Right lobe of liver (tissue), 6 donors: Measurements from ENCODE around the gene ERMAP. TPM values are rescaled to one million over a fixed set of nuclear protein-coding genes. Genes with fewer than 3 reads are reported as not detected.
"Not testable (repeated sequence)": the region's sequence is repeated elsewhere in the genome, so short reads cannot be mapped to it uniquely, and the experiment has no call there.

ENCODE experiments used
- ATAC-seq, 4 donors: fragments of 200-7000 bp; cut with Tn5 transposase; one replicate each; pipeline ENCODE4 v1.9.1; 2020; ENCODE audit warnings: mild to moderate bottlenecking in 4 of 4, moderate library complexity in 4 of 4
- DNase-seq, 3 donors: peaks; one replicate each; pipeline ENCODE4 v3.0.0-alpha.2; 2020
- H3K27ac ChIP-seq, 3 donors: fragments of 200-600 bp; one replicate each; pipeline ENCODE4 v1.8.0; 2022
- H3K27me3 ChIP-seq, 2 donors: fragments of 200-600 bp; one replicate each; pipeline ENCODE4 v1.8.0; 2022
- H3K36me3 ChIP-seq, 4 donors: fragments of 200-600 bp; sonication (generic) in 1 of 4; one replicate each; pipeline versions ENCODE4 v1.5.1 to v1.8.0; 2017 to 2022; ENCODE audit warnings: control low read depth in 1 of 4
- H3K4me1 ChIP-seq, 4 donors: fragments of 200-600 bp; sonication (generic) in 1 of 4; one replicate each; pipeline versions ENCODE4 v1.5.1 to v1.8.0; 2017 to 2022; ENCODE audit warnings: control low read depth in 1 of 4
- H3K4me3 ChIP-seq, 3 donors: fragments of 200-600 bp; one replicate each; pipeline ENCODE4 v1.8.0; 2022
- H3K9me3 ChIP-seq, 4 donors: fragments of 200-600 bp; sonication (generic) in 1 of 4; one replicate each; pipeline versions ENCODE4 v1.5.1 to v1.8.0; 2017 to 2022; ENCODE audit warnings: control low read depth in 1 of 4
- CTCF ChIP-seq, 4 donors: fragments of 200-600 bp in 3 of 4; fragments of 450-650 bp in 1 of 4; IDR thresholded peaks; one replicate each; pipeline versions ENCODE4 v1.5.1 to v1.8.0; 2016 to 2022; ENCODE audit warnings: antibody characterized with exemption in 4 of 4, mild to moderate bottlenecking in 2 of 4
- POLR2A ChIP-seq: fragments of 450-650 bp; IDR thresholded peaks from one replicate; pipeline ENCODE4 v1.6.1; 2017; ENCODE audit warnings: antibody characterized with exemption, mild to moderate bottlenecking
- WGBS: methylation state at CpG from one replicate; pipeline ENCODE4 v1.1.6; 2018; ENCODE audit warnings: low coverage, low lambda C conversion rate; ENCODE audit not compliant: insufficient coverage; ENCODE audit errors: missing lambda C conversion rate; 5-methylcytosine and 5-hydroxymethylcytosine counted together
- intact Hi-C, 2 donors: fragments of 100-400 bp; cut with DNase I; formaldehyde crosslinking; loops; one replicate each; pipeline versions ENCODE4 v1.11.2 to v1.14.1; 2022
- total RNA-seq, 6 experiments: library from RNA; depleted of rRNA in 2 of 6; stranded (reverse); fragments of >200 nt in 2 of 6; fragmentation: NEBNext Ultra II Directional in 3 of 6; extraction: Animal tissue kit (Norgen Biotek cat#: 25700) in 3 of 6; gene quantifications; one replicate each; pipeline versions ENCODE4 v1.1.0 to v1.2.4, GENCODE V29; 2016 to 2023
- donor health status: DM: no; HTN: yes; CAD: no.
- donor health status: DM: no; HTN: no; CAD: no.
- donor health status: DM: no; HTN: no; CAD: no.
- donor health status: DM: no; HTN: yes; CAD: no.
- donor health status: DM: no; HTN: yes; CAD: no.

ERMAP gene
- total RNA-seq, 6 experiments from 2014 or later: 6.6 to 16.2 (median 13.9) TPM

DNA sequence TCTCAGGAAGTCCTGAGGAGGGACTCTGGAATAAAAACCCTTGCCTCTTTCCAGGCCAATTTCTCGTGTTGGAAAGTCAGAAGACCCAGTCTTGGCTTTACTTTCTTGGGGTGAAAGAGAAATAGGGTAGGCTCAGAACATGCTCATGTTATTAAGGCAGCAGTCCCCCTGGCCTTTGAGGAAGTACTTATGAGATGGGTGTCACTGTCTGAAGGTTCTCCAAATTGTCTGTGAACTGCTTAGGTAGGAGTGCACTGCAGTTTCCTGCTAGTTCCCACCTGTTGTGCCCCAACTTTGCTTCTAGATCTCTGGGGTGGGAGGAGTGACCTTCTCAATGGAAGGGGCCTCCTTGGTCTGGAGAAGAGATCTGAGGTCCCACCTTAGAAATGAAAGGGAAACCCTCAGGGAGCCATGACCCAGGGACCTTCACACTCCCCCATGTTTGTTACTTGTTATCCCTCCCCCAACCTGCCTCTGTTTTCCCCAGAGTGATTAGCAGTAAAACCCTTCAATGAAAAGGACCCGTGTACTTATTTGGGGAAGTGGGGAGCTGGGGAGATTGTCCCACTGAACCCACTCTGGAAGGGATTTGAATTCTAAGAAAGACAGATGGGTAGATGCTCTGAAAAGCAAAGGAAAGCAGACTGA is 35.2 kb downstream of the ERMAP start:
- Histone ChIP-seq H3K27me3 (no peaks in the 10 kb centered on the region), H3K27ac (no peak overlapping the region), H3K36me3 (peaks cover 0 to 13% (median 6%) of the 10 kb centered on the region in 4 donors), H3K4me3 (no peak overlapping the region), H3K9me3 (no peaks in the 10 kb centered on the region), H3K4me1 (peaks cover 0 to 16% (median 4%) of the 10 kb centered on the region in 4 donors)
- no peak for ATAC-seq
- TF ChIP-seq POLR2A (no peak), CTCF (IDR thresholded peaks at IDR 0.05) (no peak)
- no peak for DNase-seq
- intact Hi-C loops: no loop called here
- WGBS: 94% methylated on average over 2 of the region's 2 CpGs

DNA sequence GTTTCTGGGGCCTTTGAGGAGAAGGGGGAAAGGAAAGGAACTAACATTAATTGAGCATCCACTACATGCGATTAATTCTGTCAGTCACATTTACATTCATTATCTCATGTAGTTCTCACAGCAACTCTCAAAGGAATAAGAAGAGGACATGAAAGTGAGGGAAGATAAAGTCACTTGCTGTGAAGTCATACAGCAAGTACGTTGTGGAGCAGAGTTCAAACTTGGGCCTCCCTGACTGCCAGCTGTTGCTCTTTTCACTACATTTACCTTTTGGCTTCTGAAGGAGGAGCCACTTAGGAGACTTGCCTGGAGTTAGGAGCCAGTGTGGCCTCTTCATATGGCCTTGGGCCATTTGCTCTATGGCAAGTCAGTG is 35.7 kb downstream of the ERMAP start:
- peak in 3 of 4 donors; percentile 15 to 39 (median 19) for ATAC-seq
- Histone ChIP-seq H3K4me3 (no peak overlapping the region), H3K9me3 (no peaks in the 10 kb centered on the region), H3K27me3 (no peaks in the 10 kb centered on the region), H3K36me3 (peaks cover 0 to 13% (median 6%) of the 10 kb centered on the region in 4 donors), H3K4me1 (peaks cover 0 to 11% (median 2%) of the 10 kb centered on the region in 4 donors), H3K27ac (no peak overlapping the region)
- TF ChIP-seq CTCF (IDR thresholded peaks at IDR 0.05): no peak
- TF ChIP-seq POLR2A: no peak
- DNase-seq: no peak
- 50% methylated on average over 2 of the region's 2 CpGs for WGBS
- intact Hi-C loops: no loop called here

DNA sequence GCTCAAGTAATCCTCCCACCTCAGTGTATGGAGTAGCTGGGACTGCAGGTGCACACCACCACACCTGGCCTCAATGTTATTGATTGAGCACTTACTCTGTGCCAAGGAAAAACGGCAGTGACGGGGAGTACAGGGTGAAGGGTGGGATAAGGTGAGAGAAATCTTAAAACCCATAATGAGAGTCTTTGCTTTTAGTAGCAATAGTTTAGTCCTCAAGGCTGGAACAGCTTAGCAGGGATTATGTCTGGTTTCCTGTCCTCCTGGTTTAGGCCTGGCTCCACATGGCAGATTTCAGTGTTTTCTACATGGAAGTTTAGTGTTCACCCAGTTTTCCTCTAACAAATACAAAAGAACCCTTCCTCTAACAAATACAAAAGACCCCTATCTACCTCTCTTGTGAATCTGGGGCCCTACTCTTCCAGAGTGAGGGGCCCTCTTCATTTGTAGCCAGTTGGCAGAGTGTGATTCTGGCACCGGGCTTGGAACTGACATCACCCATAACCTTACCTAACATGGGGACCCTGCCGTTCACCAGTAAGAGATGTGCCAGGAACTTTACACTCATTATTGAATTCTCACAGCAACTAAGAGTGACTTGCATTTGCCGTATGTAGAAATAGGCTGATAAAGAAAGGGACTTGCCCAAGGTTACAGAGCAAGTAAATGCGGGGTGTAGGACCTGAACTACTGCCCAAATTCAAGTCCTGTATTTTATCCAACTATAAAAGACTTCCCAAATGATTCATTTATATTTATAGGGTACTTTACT is 36.4 kb downstream of the ERMAP start:
- H3K36me3 ChIP-seq: peaks cover 0 to 13% (median 6%) of the 10 kb centered on the region in 4 donors
- ATAC-seq: peak in 3 of 4 donors; percentile 35 to 82 (median 67)
- H3K27ac ChIP-seq: peak overlapping the region in 1 of 3 donors; percentile 13
- H3K9me3 ChIP-seq: no peaks in the 10 kb centered on the region
- H3K4me3 ChIP-seq: no peak overlapping the region
- intact Hi-C loops: no loop called here
- H3K4me1 ChIP-seq: peaks cover 0 to 6% (median 0%) of the 10 kb centered on the region in 4 donors
- no peak for DNase-seq
- no peaks in the 10 kb centered on the region for H3K27me3 ChIP-seq
- WGBS: 42% methylated on average over 6 of the region's 6 CpGs
- no peak for TF ChIP-seq CTCF (IDR thresholded peaks at IDR 0.05)
- no peak for TF ChIP-seq POLR2A

GRCh38 chr1:42856554-42856953 is 39.6 kb downstream of the ERMAP start:
- H3K4me3 ChIP-seq, H3K9me3 ChIP-seq, intact Hi-C loops, H3K36me3 ChIP-seq, DNase-seq, ATAC-seq, H3K27me3 ChIP-seq, H3K4me1 ChIP-seq, H3K27ac ChIP-seq: not testable (repeated sequence)
- WGBS: 77% methylated on average over 3 of the region's 3 CpGs

- H3K9me3 ChIP-seq, DNase-seq, H3K4me3 ChIP-seq, H3K4me1 ChIP-seq, H3K36me3 ChIP-seq, ATAC-seq, intact Hi-C loops, H3K27me3 ChIP-seq, H3K27ac ChIP-seq: not testable (repeated sequence)
- 75% methylated on average over 3 of the region's 5 CpGs for WGBS
Measured at GRCh38 chr1:42859366-42859765, 42.4 kb downstream of the ERMAP start.
